Activated CD4-positive, alpha-beta T cell treated with anti-CD3 and anti-CD28 coated beads for 1 hour (primary cell): ENCODE results near the gene SFPQ.
"Not testable (repeated sequence)": the region's sequence is repeated elsewhere in the genome, so short reads cannot be mapped to it uniquely, and the experiment has no call there.

Experiments
- DNase-seq: peaks from one replicate; pipeline ENCODE4 v3.0.0-alpha.2; 2020

Gene SFPQ

GRCh38 chr1:35137590-35137989 is 55.4 kb downstream of the SFPQ start:
- not testable (repeated sequence) for DNase-seq

- DNase-seq: no peak
These were observed 56.2 kb downstream of the SFPQ start for GRCh38 chr1:35136780-35137179.
